GM10266 (cell line): ENCODE measurements around the gene HIBCH.
"Not testable (repeated sequence)": the region's sequence is repeated elsewhere in the genome, so short reads cannot be mapped to it uniquely, and the experiment has no call there.

ENCODE experiments used
- DNase-seq: peaks from one replicate; pipeline ENCODE4 v3.0.0; 2012; ENCODE audit errors: extremely low spot score
- CTCF ChIP-seq: IDR thresholded peaks from 2 replicates; pipeline ENCODE4 v1.5.1; 2012; ENCODE audit warnings: mild to moderate bottlenecking, low read depth; ENCODE audit not compliant: control insufficient read depth, insufficient read depth; ENCODE audit errors: missing control alignments

Gene HIBCH

GRCh38 chr2:190277234-190278112 lies 42.2 kb downstream of the HIBCH start:
- peak; percentile 22 for TF ChIP-seq CTCF
- DNase-seq = no peak

GRCh38 chr2:190272457-190272842 lies 47.2 kb downstream of the HIBCH start:
- no peak for TF ChIP-seq CTCF
- no peak for DNase-seq

GRCh38 chr2:190271783-190272456 lies 47.7 kb downstream of the HIBCH start:
- TF ChIP-seq CTCF = no peak
- no peak for DNase-seq

GRCh38 chr2:190270298-190270697 lies 49.3 kb downstream of the HIBCH start:
- no peak for TF ChIP-seq CTCF
- DNase-seq = no peak

GRCh38 chr2:190269699-190270098 lies 49.9 kb downstream of the HIBCH start:
- not testable (repeated sequence) for DNase-seq

- no peak for TF ChIP-seq CTCF
- DNase-seq = no peak
Observed at GRCh38 chr2:190267302-190267701, 52.3 kb downstream of the HIBCH start.

- no peak for TF ChIP-seq CTCF
- DNase-seq = no peak
Observed at GRCh38 chr2:190266314-190266713, 53.3 kb downstream of the HIBCH start.
